ENCODE data around the gene PPP4R1. TPM values are rescaled to one million over a fixed set of nuclear protein-coding genes. Genes with fewer than 3 reads are reported as not detected.
"Not testable (repeated sequence)": the region's sequence is repeated elsewhere in the genome, so short reads cannot be mapped to it uniquely, and the experiment has no call there.

Gene PPP4R1
- total RNA-seq, 2 donors from 2014 or later, result 28.9 to 47.6 TPM

DNA sequence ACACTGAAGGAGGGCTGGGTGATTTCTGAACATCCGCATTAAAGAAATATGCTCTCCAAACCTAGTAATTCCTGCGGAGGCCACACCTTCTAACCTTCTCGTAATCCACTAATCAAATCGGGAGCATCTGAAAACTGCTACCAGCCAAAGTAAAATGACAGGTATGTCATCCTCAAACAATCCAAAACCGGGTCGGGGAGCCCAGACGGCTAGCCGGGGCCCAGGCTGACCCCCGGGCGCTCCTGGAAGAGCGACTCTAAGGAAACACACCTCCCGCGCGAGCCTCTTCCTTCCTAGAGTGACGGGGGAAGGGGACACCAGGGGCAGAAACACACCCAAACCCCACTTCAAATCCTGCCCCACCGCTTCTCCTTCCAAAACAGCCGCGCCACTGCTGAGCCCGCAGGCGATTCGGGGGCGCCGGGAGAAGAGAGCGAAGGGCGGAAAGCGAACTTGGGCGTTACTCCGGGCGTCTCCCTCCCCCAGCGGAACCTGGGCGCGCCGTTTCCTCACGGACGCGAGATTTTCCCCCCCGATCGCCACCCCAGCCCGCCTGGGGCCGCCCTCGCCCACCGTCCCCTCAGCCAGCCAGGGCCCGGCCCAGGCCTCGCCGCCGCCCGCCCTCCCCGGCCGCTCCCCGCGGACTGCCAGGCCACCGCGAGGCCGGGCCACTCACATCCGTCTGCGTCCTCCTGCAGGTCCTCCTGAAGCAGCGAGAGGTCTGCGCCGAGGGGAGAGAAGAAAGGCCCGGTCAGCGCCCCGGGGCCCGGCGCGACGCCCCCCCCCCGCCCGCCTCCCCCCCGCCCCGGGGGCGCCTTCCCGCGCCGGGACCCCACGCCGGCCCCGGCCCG, 584 bp downstream of the PPP4R1 start:
- peaks cover 21% of the 10 kb centered on the region for H3K36me3 Mint-ChIP-seq (ENCODE audit: low read depth)
- peak overlapping the region; percentile 90 for H3K27ac Mint-ChIP-seq
- ATAC-seq (replicated peaks), result peak; percentile 48
- H3K9me3 Mint-ChIP-seq, result no peaks in the 10 kb centered on the region
- H3K4me3 Mint-ChIP-seq, result peak overlapping the region; percentile 94
- H3K27me3 Mint-ChIP-seq, result no peaks in the 10 kb centered on the region
- H3K4me1 Mint-ChIP-seq, result peaks cover 29% of the 10 kb centered on the region

DNA sequence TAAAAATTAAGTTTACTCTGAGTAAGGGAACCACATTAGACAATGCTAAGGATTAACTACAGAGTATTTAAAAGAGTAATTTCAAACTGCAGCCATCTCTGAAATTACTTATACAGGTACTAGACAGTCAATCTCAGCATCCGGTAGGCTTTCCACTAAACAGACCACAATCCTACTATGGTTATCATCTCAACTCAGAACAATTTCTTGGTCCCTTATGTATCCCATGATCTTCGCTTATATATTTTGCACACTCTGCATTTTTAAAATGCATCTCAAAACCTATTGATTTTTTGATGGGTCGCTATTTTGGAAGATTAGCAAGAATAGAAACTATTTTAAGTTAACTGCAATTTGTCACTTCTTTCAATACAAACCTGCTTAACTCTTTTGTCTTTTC, 1.4 kb downstream of the PPP4R1 start:
- peaks cover 21% of the 10 kb centered on the region for H3K36me3 Mint-ChIP-seq (ENCODE audit: low read depth)
- H3K27me3 Mint-ChIP-seq, result no peaks in the 10 kb centered on the region
- H3K27ac Mint-ChIP-seq, result peak overlapping the region; percentile 90
- peaks cover 37% of the 10 kb centered on the region for H3K4me1 Mint-ChIP-seq
- no peaks in the 10 kb centered on the region for H3K9me3 Mint-ChIP-seq
- H3K4me3 Mint-ChIP-seq, result peak overlapping the region; percentile 94
- ATAC-seq (replicated peaks), result peak; percentile 60

DNA sequence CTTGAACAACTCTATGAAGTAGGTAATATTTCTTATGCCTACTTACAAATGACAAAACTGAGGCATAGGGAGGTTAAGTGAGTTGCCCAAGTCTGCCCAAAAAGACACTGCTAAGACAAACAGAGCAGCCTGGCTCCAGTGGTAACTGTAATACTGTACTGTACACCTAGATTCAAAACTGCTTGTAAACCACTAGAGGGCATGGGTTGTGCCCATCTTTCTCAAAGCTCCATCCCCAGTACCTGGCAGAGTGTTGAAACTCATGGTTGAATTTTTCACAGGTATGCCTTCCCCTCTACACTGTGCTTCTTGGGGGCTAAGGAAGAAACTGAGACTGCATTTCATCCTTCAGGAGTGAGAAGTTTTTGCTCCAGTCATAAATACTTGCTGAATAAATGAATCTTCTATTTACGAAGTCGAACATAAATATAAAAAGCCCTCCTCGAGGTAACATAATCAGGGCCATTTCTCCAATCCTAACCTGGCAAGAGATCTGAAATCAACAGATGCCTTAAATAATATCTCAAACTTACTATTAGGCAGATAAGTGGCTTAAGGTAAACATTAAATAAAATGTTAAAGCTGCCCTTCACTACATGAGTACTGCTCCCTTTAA, 2.0 kb downstream of the PPP4R1 start:
- peaks cover 37% of the 10 kb centered on the region for H3K4me1 Mint-ChIP-seq
- H3K27me3 Mint-ChIP-seq, result no peaks in the 10 kb centered on the region
- no peaks in the 10 kb centered on the region for H3K9me3 Mint-ChIP-seq
- H3K27ac Mint-ChIP-seq, result peak overlapping the region; percentile 90
- H3K4me3 Mint-ChIP-seq, result peak overlapping the region; percentile 94
- peak; percentile 33 for ATAC-seq (replicated peaks)
- peaks cover 21% of the 10 kb centered on the region for H3K36me3 Mint-ChIP-seq (ENCODE audit: low read depth)

DNA sequence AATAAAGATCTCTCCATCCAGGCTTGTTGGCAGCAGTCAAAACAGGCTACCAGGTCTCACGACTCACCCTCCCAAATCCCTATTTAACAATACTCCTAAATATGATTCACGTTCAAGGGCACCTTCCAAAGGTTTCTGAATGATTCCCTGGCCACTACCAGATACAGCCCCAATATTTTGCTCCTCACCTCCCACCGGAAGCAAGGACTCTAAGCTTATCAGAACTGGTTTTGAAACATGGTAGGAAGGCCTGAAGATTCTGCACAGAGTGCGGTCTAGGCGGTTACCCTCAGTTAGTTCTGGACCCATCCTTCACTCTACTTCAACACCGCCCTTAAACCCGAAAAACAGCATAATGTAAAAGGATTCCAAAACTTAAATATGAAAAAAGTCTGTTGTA, 5.2 kb downstream of the PPP4R1 start:
- Mint-ChIP-seq H3K27ac (peak overlapping the region; percentile 30), H3K36me3 (ENCODE audit: low read depth) (peaks cover 21% of the 10 kb centered on the region), H3K27me3 (no peaks in the 10 kb centered on the region), H3K9me3 (no peaks in the 10 kb centered on the region), H3K4me1 (peaks cover 44% of the 10 kb centered on the region), H3K4me3 (no peak overlapping the region)
- no peak for ATAC-seq (replicated peaks)

DNA sequence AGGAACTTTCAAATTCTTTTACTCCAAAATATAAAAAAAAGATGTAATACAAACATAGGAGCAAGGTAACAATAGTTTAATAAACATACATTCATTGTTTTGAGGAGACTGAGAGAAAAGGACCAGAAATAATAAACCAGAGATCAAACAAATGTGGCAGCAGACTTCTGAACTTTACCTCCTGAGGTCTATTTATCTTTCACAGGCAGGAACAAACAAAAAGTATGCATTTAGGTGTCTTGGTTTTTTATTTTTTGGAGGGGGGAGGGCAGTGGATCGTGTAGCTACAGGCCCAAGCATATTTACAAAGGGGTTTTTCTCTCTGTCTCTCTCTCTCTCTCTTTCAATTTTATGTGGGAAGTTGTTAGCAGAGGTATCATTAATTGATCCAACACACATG, 5.6 kb downstream of the PPP4R1 start:
- H3K4me1 Mint-ChIP-seq, result peaks cover 44% of the 10 kb centered on the region
- no peak for ATAC-seq (replicated peaks)
- peaks cover 21% of the 10 kb centered on the region for H3K36me3 Mint-ChIP-seq (ENCODE audit: low read depth)
- H3K27ac Mint-ChIP-seq, result peak overlapping the region; percentile 30
- H3K4me3 Mint-ChIP-seq, result peak overlapping the region; percentile 15
- no peaks in the 10 kb centered on the region for H3K27me3 Mint-ChIP-seq
- no peaks in the 10 kb centered on the region for H3K9me3 Mint-ChIP-seq

DNA sequence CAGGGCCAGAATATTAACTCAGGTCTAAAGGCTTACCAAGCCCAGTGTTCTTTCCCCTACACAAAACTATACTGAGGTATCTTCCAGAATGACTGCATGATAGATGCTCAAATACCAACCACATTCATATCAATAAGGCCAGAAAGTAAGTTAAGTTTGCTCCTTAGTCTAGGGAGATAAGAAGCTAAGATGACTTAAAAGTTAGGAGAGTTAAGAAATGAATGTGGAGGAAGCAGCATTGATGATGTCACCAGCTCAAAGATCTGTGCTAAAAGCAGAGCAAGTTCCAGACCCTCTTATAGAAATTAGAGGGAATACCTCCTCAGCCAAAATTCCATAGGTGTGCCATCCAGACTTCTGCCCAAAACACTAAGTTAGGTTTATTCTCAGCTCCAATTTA, 6.1 kb downstream of the PPP4R1 start:
- Mint-ChIP-seq H3K27me3 (no peaks in the 10 kb centered on the region), H3K36me3 (ENCODE audit: low read depth) (peaks cover 21% of the 10 kb centered on the region), H3K9me3 (no peaks in the 10 kb centered on the region), H3K4me3 (peak overlapping the region; percentile 15), H3K27ac (peak overlapping the region; percentile 30), H3K4me1 (peaks cover 43% of the 10 kb centered on the region)
- peak; percentile 45 for ATAC-seq (replicated peaks)

DNA sequence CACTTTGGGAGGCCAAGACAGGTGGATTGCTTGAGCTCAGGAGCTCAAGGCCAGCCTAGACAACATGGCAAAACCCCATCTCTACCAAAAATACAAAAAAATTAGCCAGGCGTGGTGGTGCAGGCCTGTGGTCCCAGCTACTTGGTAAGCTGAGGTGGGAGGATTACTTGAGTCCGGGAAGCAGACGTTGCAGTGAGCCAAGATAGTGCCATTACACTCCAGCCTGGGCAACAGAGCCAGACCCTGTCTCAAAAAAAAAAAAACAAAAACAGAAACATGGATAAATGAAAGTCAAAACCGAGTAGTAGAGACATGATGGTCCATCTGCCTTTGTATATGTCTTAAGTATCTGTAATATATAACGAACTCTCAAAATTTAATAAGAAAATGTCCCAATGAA, 7.2 kb downstream of the PPP4R1 start:
- Mint-ChIP-seq H3K4me1 (peaks cover 31% of the 10 kb centered on the region), H3K36me3 (ENCODE audit: low read depth) (peaks cover 21% of the 10 kb centered on the region)
- ATAC-seq (replicated peaks); H3K9me3 Mint-ChIP-seq; H3K27ac Mint-ChIP-seq; H3K27me3 Mint-ChIP-seq; H3K4me3 Mint-ChIP-seq: not testable (repeated sequence)

DNA sequence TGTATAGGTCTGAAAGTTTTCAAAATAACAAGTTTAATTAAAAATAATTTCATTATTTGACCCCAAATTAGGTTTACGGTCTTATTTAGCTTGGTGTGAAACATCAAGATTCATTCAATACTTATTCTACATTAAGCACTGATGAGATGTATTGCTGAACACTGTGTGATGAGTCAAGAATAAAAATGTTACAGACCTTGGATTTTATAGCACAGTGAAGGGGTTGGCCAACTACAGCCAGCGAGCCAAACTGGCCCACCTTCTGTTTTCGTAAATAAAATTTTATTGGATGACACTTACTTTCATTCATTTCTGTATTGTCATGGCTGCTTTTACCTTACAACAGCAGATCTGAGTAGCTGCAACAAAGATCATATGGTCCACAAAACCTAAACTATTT, 8.3 kb downstream of the PPP4R1 start:
- no peaks in the 10 kb centered on the region for H3K9me3 Mint-ChIP-seq
- no peaks in the 10 kb centered on the region for H3K27me3 Mint-ChIP-seq
- no peak for ATAC-seq (replicated peaks)
- peaks cover 13% of the 10 kb centered on the region for H3K36me3 Mint-ChIP-seq (ENCODE audit: low read depth)
- no peak overlapping the region for H3K4me3 Mint-ChIP-seq
- no peak overlapping the region for H3K27ac Mint-ChIP-seq
- H3K4me1 Mint-ChIP-seq, result peaks cover 24% of the 10 kb centered on the region

DNA sequence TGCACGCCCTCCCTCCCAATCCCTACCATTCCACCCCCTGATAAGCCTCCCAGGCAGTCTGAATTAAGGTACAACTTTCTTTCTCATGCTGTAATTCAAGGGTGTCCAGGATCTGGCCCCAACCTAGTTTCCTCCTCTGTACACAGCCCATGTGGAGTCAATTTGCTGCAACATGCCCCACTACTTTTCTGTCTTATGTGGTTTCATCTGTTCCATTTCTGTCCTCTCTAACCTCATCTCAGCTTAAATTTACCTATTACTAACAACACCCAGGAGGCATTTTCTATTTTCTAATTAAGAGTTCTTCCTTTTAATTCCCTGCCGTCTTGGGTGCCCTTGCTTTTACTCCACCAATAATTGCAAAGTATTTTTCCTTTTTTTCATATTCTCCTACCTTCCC, 10.0 kb downstream of the PPP4R1 start:
- H3K4me1 Mint-ChIP-seq, result peaks cover 21% of the 10 kb centered on the region
- H3K4me3 Mint-ChIP-seq, result no peak overlapping the region
- no peaks in the 10 kb centered on the region for H3K27me3 Mint-ChIP-seq
- H3K36me3 Mint-ChIP-seq (ENCODE audit: low read depth), result peaks cover 16% of the 10 kb centered on the region
- no peak for ATAC-seq (replicated peaks)
- H3K27ac Mint-ChIP-seq, result no peak overlapping the region
- no peaks in the 10 kb centered on the region for H3K9me3 Mint-ChIP-seq

DNA sequence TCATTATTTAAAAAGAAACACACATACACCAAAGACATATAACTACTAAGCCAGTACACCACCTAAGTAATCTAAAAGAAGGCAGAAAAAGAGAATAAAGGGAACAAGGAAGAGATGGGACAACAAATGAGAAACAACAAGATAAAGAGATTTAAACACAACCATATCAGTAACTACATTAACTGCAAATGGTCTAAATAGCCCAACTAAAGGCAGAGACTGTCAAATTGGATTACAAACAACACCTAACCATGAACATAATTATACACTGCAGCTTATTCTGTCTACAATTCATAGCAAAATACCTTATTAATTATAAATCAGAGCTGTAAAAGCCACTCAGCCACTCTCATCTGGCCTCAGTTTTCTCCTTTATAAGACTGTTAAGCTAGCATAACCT, 15.0 kb downstream of the PPP4R1 start:
- H3K27ac Mint-ChIP-seq, result no peak overlapping the region
- no peaks in the 10 kb centered on the region for H3K27me3 Mint-ChIP-seq
- no peak for ATAC-seq (replicated peaks)
- H3K9me3 Mint-ChIP-seq, result peaks cover 6% of the 10 kb centered on the region
- peaks cover 25% of the 10 kb centered on the region for H3K36me3 Mint-ChIP-seq (ENCODE audit: low read depth)
- H3K4me3 Mint-ChIP-seq, result no peak overlapping the region
- H3K4me1 Mint-ChIP-seq, result peaks cover 18% of the 10 kb centered on the region

DNA sequence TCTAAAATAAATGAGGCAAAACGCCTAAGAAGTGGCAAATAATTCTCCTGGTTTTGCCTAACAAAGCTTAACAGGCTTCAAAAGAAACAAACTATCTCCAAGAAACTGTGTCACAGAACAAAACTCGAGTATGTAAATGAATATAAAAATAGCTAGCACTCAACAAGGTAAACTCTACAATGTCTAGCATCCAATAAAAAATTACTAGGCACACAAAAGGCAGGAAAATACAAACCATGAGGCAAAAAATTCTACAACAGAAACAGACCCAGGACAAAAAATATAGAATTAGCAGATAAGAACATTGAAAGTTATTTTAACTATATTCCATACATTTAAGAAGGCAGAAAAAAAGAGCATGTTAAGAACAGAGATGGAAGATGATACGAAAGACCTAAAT, 16.8 kb downstream of the PPP4R1 start:
- H3K27me3 Mint-ChIP-seq, result no peaks in the 10 kb centered on the region
- no peak for ATAC-seq (replicated peaks)
- peaks cover 17% of the 10 kb centered on the region for H3K4me1 Mint-ChIP-seq
- peaks cover 6% of the 10 kb centered on the region for H3K9me3 Mint-ChIP-seq
- H3K36me3 Mint-ChIP-seq (ENCODE audit: low read depth), result peaks cover 28% of the 10 kb centered on the region
- no peak overlapping the region for H3K27ac Mint-ChIP-seq
- no peak overlapping the region for H3K4me3 Mint-ChIP-seq

DNA sequence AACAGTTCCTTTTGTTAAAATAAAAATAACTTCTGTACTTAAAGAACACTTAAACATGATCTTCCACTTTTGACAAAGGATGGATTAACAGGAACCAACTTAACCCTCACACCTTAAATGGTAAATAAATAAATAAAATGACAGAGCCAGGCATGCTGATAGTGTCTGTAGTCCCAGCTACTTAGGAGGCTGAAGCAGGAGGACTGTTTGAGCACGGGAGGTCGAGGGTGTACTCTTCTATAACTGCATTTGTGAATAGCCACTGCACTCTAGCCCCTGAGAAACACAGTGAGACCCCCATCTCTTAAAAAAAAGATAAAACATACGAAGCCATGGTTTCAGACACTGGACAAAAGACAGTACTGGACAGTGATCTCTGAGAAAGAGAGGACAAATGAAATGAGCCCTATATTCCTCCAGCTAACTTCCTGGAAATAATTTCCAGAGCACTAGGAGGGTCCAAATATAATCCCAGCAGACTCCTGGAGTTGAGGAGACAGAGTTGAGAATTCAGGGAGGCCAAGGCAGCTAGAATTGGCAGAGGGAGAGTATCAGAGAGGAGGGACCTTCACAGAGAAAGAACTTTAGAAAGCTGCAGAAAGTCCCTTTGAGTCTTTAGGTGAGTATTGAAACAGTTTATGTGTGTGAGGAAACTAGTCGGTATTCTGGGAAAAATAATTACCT, 17.4 kb downstream of the PPP4R1 start:
- Mint-ChIP-seq H3K9me3 (peaks cover 6% of the 10 kb centered on the region), H3K27me3 (no peaks in the 10 kb centered on the region), H3K4me1 (peaks cover 17% of the 10 kb centered on the region), H3K4me3 (peak overlapping the region; percentile 1), H3K27ac (peak overlapping the region; percentile 74), H3K36me3 (ENCODE audit: low read depth) (peaks cover 31% of the 10 kb centered on the region)
- no peak for ATAC-seq (replicated peaks)

DNA sequence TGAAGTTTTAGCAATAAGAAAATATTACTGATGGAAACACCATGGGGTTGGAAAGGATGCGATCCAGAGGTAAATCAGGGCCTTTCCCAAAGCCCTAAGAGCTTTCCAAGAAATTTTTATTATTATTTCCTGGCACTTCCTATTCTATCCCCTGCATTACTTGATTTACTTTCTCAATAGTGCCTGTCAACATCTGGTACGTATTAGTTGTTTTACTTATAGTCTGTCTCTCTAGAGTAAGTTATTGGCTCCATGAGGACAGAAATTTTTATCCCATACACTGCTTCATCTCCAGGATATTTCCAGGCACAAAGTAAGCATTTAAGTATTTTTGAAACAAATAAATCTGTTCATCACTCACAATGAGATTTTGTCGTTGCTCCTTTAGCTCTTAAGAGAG, 18.1 kb downstream of the PPP4R1 start:
- H3K4me1 Mint-ChIP-seq, result peaks cover 17% of the 10 kb centered on the region
- H3K4me3 Mint-ChIP-seq, result no peak overlapping the region
- no peaks in the 10 kb centered on the region for H3K27me3 Mint-ChIP-seq
- ATAC-seq (replicated peaks), result no peak
- H3K36me3 Mint-ChIP-seq (ENCODE audit: low read depth), result peaks cover 38% of the 10 kb centered on the region
- H3K27ac Mint-ChIP-seq, result peak overlapping the region; percentile 74
- H3K9me3 Mint-ChIP-seq, result peaks cover 6% of the 10 kb centered on the region

DNA sequence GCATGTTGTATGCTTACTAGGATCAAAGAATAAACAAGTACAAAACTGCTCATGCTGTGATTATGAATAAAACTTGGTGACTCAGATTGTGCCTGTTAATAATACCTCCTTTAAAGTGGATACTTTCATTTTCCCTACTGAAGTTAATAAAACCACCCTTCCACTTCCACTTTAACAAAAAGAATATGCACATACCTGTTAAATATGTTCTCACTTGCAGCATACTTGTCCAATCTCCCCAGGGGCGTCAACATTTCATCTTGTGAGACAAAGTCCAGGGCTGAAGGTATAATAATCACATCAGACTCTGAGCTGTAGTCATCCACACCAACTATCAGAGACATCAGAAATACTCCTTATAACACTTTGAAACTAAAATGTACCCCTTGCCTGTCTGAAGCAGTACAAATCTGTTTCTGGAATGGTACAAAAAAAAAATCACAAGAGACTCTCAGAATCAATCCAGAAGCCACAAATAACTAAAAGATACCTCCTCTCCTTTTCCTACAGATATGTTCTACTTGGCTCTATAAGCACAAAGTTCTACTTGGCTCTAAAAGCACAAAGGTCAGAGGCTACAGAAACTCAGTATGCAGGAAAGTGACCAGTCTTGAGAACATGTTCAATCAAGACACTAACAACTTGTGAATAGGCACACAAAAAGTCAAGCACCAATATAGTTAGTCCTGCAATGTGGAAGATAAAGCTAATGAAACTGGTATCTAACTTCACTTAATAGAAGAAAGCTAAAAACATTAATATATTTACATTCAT, 19.3 kb downstream of the PPP4R1 start:
- peaks cover 6% of the 10 kb centered on the region for H3K9me3 Mint-ChIP-seq
- no peaks in the 10 kb centered on the region for H3K27me3 Mint-ChIP-seq
- no peak overlapping the region for H3K4me3 Mint-ChIP-seq
- no peak overlapping the region for H3K27ac Mint-ChIP-seq
- peak; percentile 47 for ATAC-seq (replicated peaks)
- peaks cover 40% of the 10 kb centered on the region for H3K36me3 Mint-ChIP-seq (ENCODE audit: low read depth)
- H3K4me1 Mint-ChIP-seq, result peaks cover 17% of the 10 kb centered on the region

Data from activated T-helper 17 cell treated with anti-CD3 and anti-CD28 coated beads, Interleukin-2, amount 50 U/mL, for 72 hours (primary cell).